ENCODE data around the gene POU2AF1.
"Not testable (repeated sequence)": the region's sequence is repeated elsewhere in the genome, so short reads cannot be mapped to it uniquely, and the experiment has no call there.

Gene POU2AF1

GRCh38 chr11:111339758-111340388 lies 39.2 kb downstream of the POU2AF1 start:
- no peak for DNase-seq

DNA sequence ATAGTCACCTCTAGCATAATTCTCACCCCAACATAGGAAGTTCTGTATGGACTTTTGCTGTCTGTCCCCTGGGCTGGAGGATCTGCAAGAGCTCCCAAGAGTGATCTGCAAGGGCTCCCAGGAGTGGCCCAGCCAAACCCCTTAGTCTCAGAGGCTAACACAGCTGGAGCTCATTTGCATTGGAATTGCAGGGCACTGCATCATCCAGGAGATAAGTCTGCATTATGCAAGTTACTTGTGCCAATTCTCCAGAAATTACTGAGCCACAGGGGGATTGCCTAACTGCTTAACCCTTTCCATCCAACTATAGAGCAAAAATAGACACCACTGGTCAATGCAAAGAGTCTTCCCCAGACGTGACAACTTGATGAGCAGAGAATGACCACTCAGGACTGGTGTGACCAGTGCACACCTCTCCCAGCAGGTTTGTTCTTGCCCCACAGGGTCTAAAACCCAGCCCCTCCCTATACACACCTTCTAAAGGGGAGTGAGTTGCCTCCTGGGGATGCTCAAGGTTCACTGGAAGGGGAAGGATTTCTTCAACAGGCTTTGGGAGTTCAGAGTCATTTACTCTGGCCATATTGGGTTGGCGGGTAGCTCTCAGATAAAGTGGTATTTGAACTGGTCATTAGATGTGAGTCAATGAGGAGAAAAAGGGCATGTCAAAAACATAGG lies 42.4 kb downstream of the POU2AF1 start:
- DNase-seq: no peak

GRCh38 chr11:111336062-111336461 lies 43.0 kb downstream of the POU2AF1 start:
- no peak for DNase-seq

DNA sequence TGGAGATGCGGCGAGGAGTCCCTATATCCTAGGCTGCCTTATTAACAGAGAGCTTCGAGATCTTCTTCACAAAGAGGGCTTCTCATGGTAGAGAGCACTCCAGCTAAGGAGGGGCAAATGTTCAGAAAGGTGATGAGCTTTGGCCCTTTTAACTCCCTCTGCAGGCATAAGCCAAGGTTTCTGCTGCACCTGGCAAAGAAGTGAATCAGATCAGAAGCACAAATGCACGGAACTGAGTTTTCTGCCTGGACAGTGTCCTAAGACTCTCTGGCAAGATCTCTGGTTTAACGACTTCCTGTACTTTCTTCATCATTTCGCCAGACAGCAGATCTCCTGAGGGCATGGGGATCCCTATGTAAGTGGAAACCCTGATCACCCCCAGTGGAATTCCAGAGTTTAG lies 43.5 kb downstream of the POU2AF1 start:
- DNase-seq: no peak

GRCh38 chr11:111334532-111335502 lies 44.3 kb downstream of the POU2AF1 start:
- DNase-seq: peak; percentile 39

- no peak for DNase-seq
Observed at GRCh38 chr11:111331711-111332479, 47.2 kb downstream of the POU2AF1 start.

DNA sequence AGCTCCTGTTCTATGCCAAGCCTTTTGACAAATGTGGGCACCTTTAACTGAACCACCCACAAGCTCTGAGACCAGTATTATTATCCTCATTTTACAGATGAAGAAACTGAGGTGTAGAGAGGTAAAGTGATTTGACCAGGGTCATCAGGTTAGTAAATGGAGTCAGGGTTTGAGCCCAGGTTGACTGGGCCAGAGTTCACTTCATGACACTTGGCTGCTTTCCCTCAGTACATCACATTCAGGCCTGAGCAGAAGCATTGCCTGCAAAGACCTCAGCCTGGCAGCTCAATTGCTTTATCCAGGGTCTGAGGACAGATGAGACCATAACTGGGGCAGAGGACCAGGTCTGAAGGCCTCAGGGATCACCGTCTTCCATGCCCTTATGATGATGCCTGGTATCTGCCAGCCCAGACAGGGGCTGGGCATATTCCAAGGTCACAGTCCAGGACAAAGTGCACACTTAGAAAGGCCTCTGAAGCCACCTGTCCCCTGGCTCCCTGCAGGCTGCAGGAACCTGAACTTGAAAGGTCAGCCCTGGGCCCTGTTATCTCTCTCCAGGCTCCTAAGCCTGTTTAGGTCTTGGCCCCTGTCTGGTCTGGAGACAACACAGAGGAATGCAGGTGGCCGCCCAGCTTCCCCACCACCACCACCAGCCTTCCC lies 48.7 kb downstream of the POU2AF1 start:
- no peak for DNase-seq

- no peak for DNase-seq
Observed at GRCh38 chr11:111329306-111330204, 49.5 kb downstream of the POU2AF1 start.

DNA sequence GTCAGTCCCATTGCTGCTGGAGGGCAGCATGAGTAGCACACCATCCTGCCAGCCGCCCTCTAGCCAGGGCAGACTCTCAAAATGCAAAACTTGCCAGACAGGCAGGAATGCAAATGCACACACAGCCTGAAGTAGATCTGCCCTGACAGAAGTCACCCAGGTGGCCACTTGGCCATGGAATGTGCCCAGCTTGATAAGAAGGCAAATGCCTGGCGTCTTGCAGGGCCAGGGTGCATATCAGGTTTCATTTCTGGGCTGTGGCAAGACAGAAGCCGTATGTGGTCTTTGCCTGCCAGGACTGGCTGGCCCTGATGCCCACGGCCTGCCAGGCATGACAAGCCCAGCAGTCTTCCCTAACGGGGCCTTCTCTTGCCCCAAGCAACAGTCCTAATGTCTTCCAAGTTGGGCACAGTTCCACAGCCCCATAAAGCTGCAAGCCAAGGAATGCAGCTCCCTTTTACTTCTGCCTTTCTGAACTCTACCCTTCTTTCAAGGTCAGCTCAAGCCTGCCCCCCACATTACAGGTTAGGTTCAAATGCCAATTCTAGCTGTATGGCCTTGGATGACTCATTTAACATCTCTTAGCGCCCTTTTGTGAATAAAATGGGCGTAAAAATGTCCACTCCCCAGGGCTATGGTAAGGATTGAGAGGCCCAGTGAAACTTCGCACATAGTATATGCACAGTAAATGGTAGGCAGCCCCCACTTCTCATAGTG lies 51.0 kb downstream of the POU2AF1 start:
- peak; percentile 68 for DNase-seq

DNA sequence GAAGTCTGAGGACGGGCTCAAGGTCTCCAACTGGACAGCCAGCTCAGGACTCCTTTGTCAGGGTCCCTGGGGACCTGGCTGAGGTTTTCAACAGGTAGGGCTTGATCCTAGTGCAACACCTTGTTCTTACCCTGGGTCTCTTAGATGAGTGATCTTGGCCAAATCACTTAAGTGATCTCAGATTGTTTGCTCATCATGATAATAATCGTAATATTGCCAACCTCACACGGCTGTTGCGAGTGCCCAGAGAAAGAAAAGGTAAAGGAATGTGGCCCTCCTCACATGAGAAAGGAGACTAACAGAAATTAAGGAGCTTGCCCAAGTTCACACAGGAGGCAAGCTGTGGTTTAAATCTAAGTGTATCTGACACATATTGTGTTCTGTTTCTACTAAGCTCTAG lies 52.3 kb downstream of the POU2AF1 start:
- no peak for DNase-seq

DNA sequence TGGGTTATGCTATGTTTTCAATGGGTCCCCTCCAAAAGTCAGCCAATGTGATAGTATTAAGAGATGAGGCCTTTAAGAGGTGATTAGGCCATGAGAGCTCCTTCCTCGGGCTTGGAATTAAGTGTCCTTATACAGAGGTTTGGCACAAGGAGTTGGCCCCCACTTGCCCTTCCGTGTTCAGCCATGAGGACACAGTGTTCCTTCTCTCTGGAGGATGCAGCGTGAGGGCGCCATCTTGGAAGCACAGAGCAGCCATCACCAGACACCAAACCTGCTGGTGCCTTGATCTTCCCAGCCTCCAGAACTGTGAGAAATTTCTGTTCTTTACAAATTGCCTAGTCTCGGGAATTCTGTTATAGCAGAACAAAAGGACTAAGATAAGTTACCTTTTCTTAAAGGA lies 53.8 kb downstream of the POU2AF1 start:
- DNase-seq: no peak

- no peak for DNase-seq
Observed at GRCh38 chr11:111324277-111324720, 54.8 kb downstream of the POU2AF1 start.

GRCh38 chr11:111322534-111322933 lies 56.5 kb downstream of the POU2AF1 start:
- no peak for DNase-seq

DNA sequence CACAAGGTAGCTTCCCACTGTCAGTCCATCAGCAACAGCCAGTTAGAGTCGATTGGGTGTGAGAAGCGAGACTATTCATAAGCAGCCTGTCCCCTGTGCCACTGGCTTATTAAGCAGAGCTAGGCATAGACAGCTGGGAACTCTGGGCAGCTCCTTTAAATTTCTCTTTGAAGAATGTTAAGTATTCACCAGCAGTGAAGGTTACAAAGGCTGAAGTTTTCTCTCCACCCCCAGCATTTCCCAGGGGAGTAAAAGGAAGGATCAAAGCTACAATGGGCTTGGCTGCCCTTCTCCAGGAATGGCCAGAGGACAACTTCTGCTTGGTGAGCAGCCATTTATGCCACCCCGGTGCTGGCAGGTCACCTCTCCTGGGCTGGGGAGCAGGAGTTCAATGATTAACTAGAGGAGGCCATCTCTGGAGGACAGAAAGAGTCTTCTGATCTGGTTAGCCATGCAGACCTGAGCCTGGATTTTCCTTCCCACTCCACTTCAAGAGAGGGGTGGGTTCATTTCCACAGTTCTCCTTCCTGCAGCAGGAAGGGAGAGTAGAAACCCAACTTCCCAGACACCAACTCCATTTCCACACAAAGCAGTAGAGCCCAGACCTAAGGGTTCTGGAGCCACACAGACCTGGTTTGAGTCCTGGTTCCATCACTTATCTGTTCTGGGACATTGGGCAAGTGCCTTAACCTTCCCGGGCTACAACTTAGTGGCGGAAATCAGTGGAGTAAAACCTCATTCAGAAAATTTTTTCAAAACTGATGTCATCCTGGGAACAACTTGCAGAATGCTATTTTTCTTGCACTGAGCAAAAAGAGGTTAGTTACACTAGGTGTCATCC lies 58.1 kb downstream of the POU2AF1 start:
- DNase-seq: no peak

- not testable (repeated sequence) for DNase-seq
Observed at GRCh38 chr11:111320199-111320598, 58.9 kb downstream of the POU2AF1 start.

- no peak for DNase-seq
Observed at GRCh38 chr11:111319296-111319695, 59.8 kb downstream of the POU2AF1 start.

- DNase-seq: peak; percentile 15
Observed at GRCh38 chr11:111312076-111312475, 67.0 kb downstream of the POU2AF1 start.

GRCh38 chr11:111310723-111311122 lies 68.4 kb downstream of the POU2AF1 start:
- DNase-seq: peak; percentile 83

- peak; percentile 98 for DNase-seq
Observed at GRCh38 chr11:111310088-111310487, 69.0 kb downstream of the POU2AF1 start.
